H1 (cell line): Measurements from ENCODE around the gene MAML1. TPM values are rescaled to one million over a fixed set of nuclear protein-coding genes. Genes with fewer than 3 reads are reported as not detected.

Experiments used
- CTCF ChIA-PET: fragments of 300-600 bp; sonication (Branson Sonifier 250); formaldehyde crosslinking; loops from one replicate; lab custom pipeline; 2021; ENCODE audit not compliant: partially characterized antibody; lab: Charles Lee
- POLR2A ChIA-PET: fragments of 300-600 bp; sonication (Branson Sonifier 250); formaldehyde crosslinking; loops from one replicate; lab custom pipeline; 2021; ENCODE audit warnings: inconsistent platforms; ENCODE audit not compliant: partially characterized antibody; lab: Charles Lee
- DNase-seq, 2 experiments: peaks; one replicate each; pipeline versions ENCODE4 v3.0.0 to v3.0.0-alpha.2; 2010 to 2022; ENCODE audit warnings: low spot score in 2 of 2, low read depth in 1 of 2, mixed read lengths in 1 of 2
- FAIRE-seq: peaks from 2 replicates; lab custom pipeline; 2011; peaks lifted over from hg19 to GRCh38; lab: Jason Lieb, UNC
- H2AFZ ChIP-seq: 2 replicates; pipeline ENCODE4 v1.8.1; 2012; ENCODE audit warnings: low read length, inconsistent platforms
- H2AK5ac ChIP-seq: 2 replicates; pipeline ENCODE4 v1.6.1; 2013; ENCODE audit warnings: low read depth, low read length
- H2BK120ac ChIP-seq: replicated peaks from 2 replicates; pipeline ENCODE3; 2013; ENCODE audit warnings: low read depth, low read length, inconsistent platforms
- H2BK12ac ChIP-seq: 2 replicates; pipeline ENCODE4 v1.6.1; 2013; ENCODE audit warnings: low read depth, low read length
- H2BK15ac ChIP-seq: 2 replicates; pipeline ENCODE4 v1.6.1; 2013; ENCODE audit warnings: low read length
- H2BK20ac ChIP-seq: 2 replicates; pipeline ENCODE4 v1.6.1; 2013; ENCODE audit warnings: low read length
- H2BK5ac ChIP-seq: 2 replicates; pipeline ENCODE4 v1.6.1; 2013; ENCODE audit warnings: low read depth, low read length
- H3K14ac ChIP-seq: 2 replicates; pipeline ENCODE4 v1.6.1; 2013; ENCODE audit warnings: inconsistent platforms; ENCODE audit not compliant: insufficient read length
- H3K18ac ChIP-seq: 2 replicates; pipeline ENCODE4 v1.6.1; 2013; ENCODE audit warnings: low read length; ENCODE audit errors: extremely low read depth
- H3K23ac ChIP-seq: 2 replicates; pipeline ENCODE4 v1.6.1; 2013; ENCODE audit warnings: inconsistent platforms; ENCODE audit not compliant: insufficient read length
- H3K23me2 ChIP-seq: 2 replicates; pipeline ENCODE4 v1.6.1; 2013; ENCODE audit warnings: low read depth, low read length
- H3K27ac ChIP-seq: 2 replicates; pipeline ENCODE4 v1.6.1; 2011; ENCODE audit warnings: low read depth, low read length, inconsistent platforms
- H3K27me3 ChIP-seq, 4 experiments: replicated peaks in 1 of 4; 1 replicate in 1 of 4; 2 replicates in 3 of 4; pipeline versions ENCODE4 v1.6.1 to v1.8.1; 2011 to 2013; ENCODE audit warnings: low read length in 3 of 4, mild to moderate bottlenecking in 3 of 4, inconsistent platforms in 2 of 4, mixed read lengths in 2 of 4, moderate library complexity in 1 of 4; ENCODE audit not compliant: control insufficient read depth in 3 of 4, insufficient read depth in 3 of 4; ENCODE audit errors: extremely low read depth in 1 of 4
- H3K36me3 ChIP-seq, 4 experiments: 2 replicates each; pipeline versions ENCODE4 v1.6.1 to v1.8.1; 2011 to 2013; ENCODE audit warnings: mild to moderate bottlenecking in 4 of 4, low read length in 3 of 4, moderate library complexity in 2 of 4, control low read depth in 1 of 4, inconsistent platforms in 1 of 4; ENCODE audit not compliant: insufficient read depth in 4 of 4, control insufficient read depth in 2 of 4
- H3K4ac ChIP-seq: replicated peaks from 2 replicates; pipeline ENCODE3; 2013; ENCODE audit warnings: low read length, low read depth, mixed read lengths, inconsistent platforms; ENCODE audit not compliant: insufficient read length
- H3K4me1 ChIP-seq, 4 experiments: replicated peaks in 1 of 4; 1 replicate in 1 of 4; 2 replicates in 3 of 4; pipeline versions ENCODE4 v1.6.1 to v1.8.1; 2011 to 2013; ENCODE audit warnings: low read length in 3 of 4, inconsistent platforms in 2 of 4, mixed read lengths in 1 of 4; ENCODE audit not compliant: insufficient read depth in 4 of 4, control insufficient read depth in 3 of 4
- H3K4me2 ChIP-seq, 2 experiments: 2 replicates each; pipeline versions ENCODE4 v1.6.1 to v1.8.1; 2011 to 2013; ENCODE audit warnings: low read depth in 2 of 2, low read length in 2 of 2, control low read depth in 1 of 2, inconsistent platforms in 1 of 2, mild to moderate bottlenecking in 1 of 2; ENCODE audit not compliant: insufficient read depth in 1 of 2
- H3K4me3 ChIP-seq, 4 experiments: fragments of 200-600, 300-600 bp in 1 of 4; sonication (generic), shearing (Covaris generic), sonication (Bioruptor Twin) in 1 of 4; 2 replicates each; pipeline versions ENCODE4 v1.5.1 to v1.8.1; 2011 to 2016; ENCODE audit warnings: low read length in 4 of 4, low read depth in 3 of 4, control low read depth in 2 of 4, inconsistent platforms in 2 of 4, mild to moderate bottlenecking in 2 of 4, mixed read lengths in 1 of 4, moderate library complexity in 1 of 4; ENCODE audit not compliant: insufficient read depth in 2 of 4; ENCODE audit errors: extremely low read depth in 1 of 4
- H3K56ac ChIP-seq: replicated peaks from 2 replicates; pipeline ENCODE3; 2013; ENCODE audit warnings: low read depth, mild to moderate bottlenecking, mixed read lengths, low read length, inconsistent platforms; ENCODE audit not compliant: insufficient read length
- H3K79me1 ChIP-seq: 2 replicates; pipeline ENCODE4 v1.6.1; 2013; ENCODE audit warnings: low read depth, low read length, control low read depth
- H3K79me2 ChIP-seq, 2 experiments: 2 replicates each; pipeline versions ENCODE4 v1.6.1 to v1.8.1; 2012 to 2013; ENCODE audit warnings: low read length in 2 of 2, mild to moderate bottlenecking in 2 of 2, inconsistent platforms in 1 of 2; ENCODE audit not compliant: insufficient read depth in 2 of 2, control insufficient read depth in 1 of 2
- H3K9ac ChIP-seq, 4 experiments: replicated peaks in 1 of 4; 1 replicate in 1 of 4; 2 replicates in 3 of 4; pipeline versions ENCODE4 v1.6.1 to v1.8.1; 2011 to 2013; ENCODE audit warnings: low read depth in 3 of 4, low read length in 3 of 4, control low read depth in 2 of 4, mild to moderate bottlenecking in 2 of 4, moderate library complexity in 2 of 4, inconsistent platforms in 1 of 4; ENCODE audit errors: extremely low read depth in 1 of 4
- H3K9me3 ChIP-seq, 2 experiments: 2 replicates each; pipeline versions ENCODE4 v1.6.1 to v1.8.1; 2012 to 2013; ENCODE audit warnings: mild to moderate bottlenecking in 2 of 2, moderate library complexity in 2 of 2, control low read depth in 1 of 2, inconsistent platforms in 1 of 2, low read depth in 1 of 2, low read length in 1 of 2, mixed read lengths in 1 of 2; ENCODE audit not compliant: insufficient read depth in 2 of 2
- H4K20me1 ChIP-seq, 2 experiments: replicated peaks in 1 of 2; 2 replicates each; pipeline versions ENCODE3 to v1.8.1; 2011 to 2013; ENCODE audit warnings: inconsistent platforms in 2 of 2, low read length in 2 of 2, mild to moderate bottlenecking in 1 of 2; ENCODE audit not compliant: insufficient read depth in 2 of 2, control insufficient read depth in 1 of 2
- H4K5ac ChIP-seq: 2 replicates; pipeline ENCODE4 v1.6.1; 2013; ENCODE audit warnings: low read length, low read depth, mixed read lengths, inconsistent platforms; ENCODE audit not compliant: insufficient read length
- H4K8ac ChIP-seq: 2 replicates; pipeline ENCODE4 v1.8.0; 2013; ENCODE audit warnings: mild to moderate bottlenecking, moderate library complexity, low read length, inconsistent platforms; ENCODE audit not compliant: insufficient read depth; ENCODE audit errors: extremely low read depth
- H4K91ac ChIP-seq: replicated peaks from 2 replicates; pipeline ENCODE3; 2013; ENCODE audit warnings: low read length, mixed read lengths, inconsistent platforms; ENCODE audit not compliant: insufficient read length
- BCL11A ChIP-seq, 2 experiments: IDR thresholded peaks; one replicate each; pipeline ENCODE4 v1.6.1; 2011; ENCODE audit warnings: low read depth in 2 of 2, low read length in 2 of 2, mild to moderate bottlenecking in 2 of 2
- KDM4A ChIP-seq: IDR thresholded peaks from one replicate; pipeline ENCODE4 v1.7.1; 2012; ENCODE audit warnings: low read depth, mild to moderate bottlenecking, moderate library complexity, low read length, inconsistent platforms; ENCODE audit not compliant: severe bottlenecking
- NANOG ChIP-seq: IDR thresholded peaks from 2 replicates; pipeline ENCODE4 v1.6.1; 2011; ENCODE audit warnings: low read length, low read depth, mild to moderate bottlenecking, inconsistent platforms; ENCODE audit not compliant: insufficient read depth, poor library complexity, severe bottlenecking
- RBBP5 ChIP-seq: IDR thresholded peaks from 2 replicates; pipeline ENCODE4 v1.7.1; 2012; ENCODE audit warnings: low read depth, mild to moderate bottlenecking, inconsistent platforms, low read length, moderate library complexity, borderline replicate concordance
- RNF2 ChIP-seq: fragments of 200-900, 300-1000 bp; sonication (generic); IDR thresholded peaks from 2 replicates; pipeline ENCODE4 v1.7.1; 2016; ENCODE audit warnings: borderline replicate concordance, low read depth, mild to moderate bottlenecking, antibody characterized with exemption, low read length; ENCODE audit not compliant: poor library complexity, severe bottlenecking; ENCODE audit errors: missing control alignments
- SP2 ChIP-seq: IDR thresholded peaks from 2 replicates; pipeline ENCODE4 v1.6.1; 2012; ENCODE audit warnings: mild to moderate bottlenecking, low read length, inconsistent platforms
- SUZ12 ChIP-seq: fragments of 200-600 bp; sonication (generic); IDR thresholded peaks from 2 replicates; pipeline ENCODE4 v1.6.1; 2012; ENCODE audit warnings: mild to moderate bottlenecking, inconsistent platforms, low read length, moderate library complexity, mixed read lengths
- TEAD4 ChIP-seq: IDR thresholded peaks from 2 replicates; pipeline ENCODE4 v1.6.1; 2012; ENCODE audit warnings: low read depth, low read length, inconsistent platforms, mixed read lengths
- ZNF274 ChIP-seq: IDR thresholded peaks from 2 replicates; pipeline ENCODE4 v1.7.0; 2012; ENCODE audit warnings: low read length, borderline replicate concordance; ENCODE audit errors: extremely low read depth
- WGBS, 2 experiments: shearing (Covaris generic) in 1 of 2; methylation state at CpG; one replicate each; pipeline versions ENCODE4 v1.1.6 to v1.1.7; 2013 to 2015; ENCODE audit warnings: low lambda C conversion rate in 2 of 2, mixed read lengths in 2 of 2, inconsistent platforms in 1 of 2, low coverage in 1 of 2, missing lambda C conversion rate in 1 of 2; ENCODE audit not compliant: insufficient replicate concordance in 2 of 2, insufficient coverage in 1 of 2, insufficient read length in 1 of 2; ENCODE audit errors: extremely low coverage in 1 of 2, missing lambda C conversion rate in 1 of 2; 5-methylcytosine and 5-hydroxymethylcytosine counted together
- polyA plus RNA-seq, 7 experiments: library from polyadenylated mRNA; depleted of rRNA in 3 of 7; stranded (reverse) in 5 of 7; unstranded in 2 of 7; fragments of >200 nt in 5 of 7; fragments of 200-250 nt in 2 of 7; gene quantifications; 1 replicate in 5 of 7; 2 replicates in 1 of 7; 4 replicates in 1 of 7; pipeline versions ENCODE4 v1.2.1 to v1.2.3, GENCODE V29; 2011 to 2013; ENCODE audit warnings: missing spikeins in 2 of 7, mixed read lengths in 2 of 7
- total RNA-seq: library from RNA; stranded (reverse); fragmentation: NEBNext Ultra II Directional; extraction: Animal tissue kit (Norgen Biotek cat#: 25700); gene quantifications from 2 replicates; pipeline ENCODE4 v1.2.1, GENCODE V29; 2021

Gene MAML1
- total and polyA plus RNA-seq, 2 of the 8 experiments (the other 6 are each of a cell fraction or from before 2014, with no cell fraction given) = 17.1 to 41.9 TPM

- FAIRE-seq (no peak), DNase-seq (peak in 1 of 2 experiments; percentile 67)
- H3K79me1 ChIP-seq = peaks cover 8% of the 10 kb centered on the region
- peak overlapping the region; percentile 88 for H4K5ac ChIP-seq
- peaks cover 8 to 20% of the 10 kb centered on the region in 2 experiments for H4K20me1 ChIP-seq
- no peak overlapping the region for H3K9ac ChIP-seq
- no peak for TF ChIP-seq SP2
- TF ChIP-seq ZNF274 = no peak
- no peak for TF ChIP-seq SUZ12
- TF ChIP-seq NANOG = no peak
- no peak for TF ChIP-seq RBBP5
- no peak for TF ChIP-seq BCL11A (IDR thresholded peaks at IDR 0.05; ENCODE audit: low read depth in 2 of 2, low read length in 2 of 2)
- TF ChIP-seq RNF2 = no peak
- TF ChIP-seq KDM4A = no peak
- TF ChIP-seq TEAD4 = no peak
- peak overlapping the region; percentile 54 to 81 for H3K4me2 ChIP-seq
- H3K56ac ChIP-seq = no peak overlapping the region
- H3K14ac ChIP-seq = no peak overlapping the region
- peak overlapping the region; percentile 96; the same call in 1 of the 2 replicates for H2BK5ac ChIP-seq
- no peak overlapping the region for H3K23ac ChIP-seq
- H3K23me2 ChIP-seq = peaks cover 15% of the 10 kb centered on the region; the same call in 1 of the 2 replicates
- peak overlapping the region; percentile 98 for H4K91ac ChIP-seq
- H2AFZ ChIP-seq = no peak overlapping the region
- H3K9me3 ChIP-seq = no peaks in the 10 kb centered on the region
- H3K18ac ChIP-seq = peak overlapping the region; percentile 99
- H2BK15ac ChIP-seq = peak overlapping the region; percentile 100
- POLR2A ChIA-PET = interaction anchor here (0.6 to 12.6 kb wide), 19 partner anchors 8 to 214 kb away, joined by 3 to 207 read pairs (median 3); partner anchors contain the start of genes HNRNPH1, LTC4S and MGAT4B
- peak overlapping the region; percentile 79 for H4K8ac ChIP-seq
- H2BK120ac ChIP-seq = peak overlapping the region; percentile 97
- CTCF ChIA-PET = interaction anchor here (0.8 to 1.8 kb wide), 5 partner anchors 9 to 49 kb away, joined by 3 to 6 read pairs (median 5); no protein-coding TSS in a partner anchor
- H2BK12ac ChIP-seq = peak overlapping the region; percentile 97
- peak overlapping the region; percentile 97 for H2AK5ac ChIP-seq
- peaks cover 4 to 28% of the 10 kb centered on the region in 2 experiments; a peak in 2 of 4 replicates for H3K79me2 ChIP-seq
- peak overlapping the region; percentile 100 for H3K4ac ChIP-seq
- H3K4me3 ChIP-seq = peak overlapping the region in 1 of 4 experiments; percentile 91; a peak in 5 of 8 replicates
- H3K4me1 ChIP-seq = peaks cover 4 to 38% (median 33%) of the 10 kb centered on the region in 4 experiments
- H2BK20ac ChIP-seq = peak overlapping the region; percentile 99
- H3K36me3 ChIP-seq = peaks cover 6 to 19% (median 15%) of the 10 kb centered on the region in 4 experiments; a peak in 7 of 8 replicates
- H3K27ac ChIP-seq = peak overlapping the region; percentile 67; the same call in 1 of the 2 replicates
- 80% methylated on average over 12 of the region's 12 CpGs; no CpG with 5 or more reads in 1 of the 2 experiments for WGBS, 2 experiments
- H3K27me3 ChIP-seq = peaks cover 0 to 5% (median 2%) of the 10 kb centered on the region in 4 experiments; a peak in 2 of 7 replicates
Observed at GRCh38 chr5:179820127-179820482, 87.5 kb downstream of the MAML1 start.
